Fibroblast of lung (primary cell): ENCODE data around the gene DLG5. TPM values are rescaled to one million over a fixed set of nuclear protein-coding genes. Genes with fewer than 3 reads are reported as not detected.

ENCODE experiments used
- DNase-seq, 2 donors: peaks; one replicate each; pipeline versions ENCODE4 v3.0.0 to v3.0.0-alpha.2; 2010; ENCODE audit warnings: low read depth in 2 of 2
- H2AFZ ChIP-seq: 2 replicates; pipeline ENCODE4 v1.5.1; 2012; ENCODE audit warnings: low read length, control low read depth, inconsistent platforms
- H3K27ac ChIP-seq: 2 replicates; pipeline ENCODE4 v1.5.1; 2011; ENCODE audit warnings: low read length, control low read depth; ENCODE audit not compliant: insufficient read depth
- H3K27me3 ChIP-seq: 2 replicates; pipeline ENCODE4 v1.5.1; 2011; ENCODE audit warnings: mild to moderate bottlenecking, low read length; ENCODE audit not compliant: control insufficient read depth, insufficient read depth
- H3K36me3 ChIP-seq: 2 replicates; pipeline ENCODE4 v1.5.1; 2011; ENCODE audit warnings: low read length; ENCODE audit not compliant: control insufficient read depth, insufficient read depth
- H3K4me1 ChIP-seq: 2 replicates; pipeline ENCODE4 v1.5.1; 2011; ENCODE audit warnings: low read length; ENCODE audit not compliant: control insufficient read depth, insufficient read depth; ENCODE audit errors: extremely low read depth
- H3K4me2 ChIP-seq: 2 replicates; pipeline ENCODE4 v1.5.1; 2011; ENCODE audit warnings: low read length, control low read depth; ENCODE audit not compliant: insufficient read depth; ENCODE audit errors: extremely low read depth
- H3K4me3 ChIP-seq, 4 experiments: fragments of 200-600 bp in 1 of 4; sonication (generic) in 1 of 4; replicated peaks in 1 of 4; 2 replicates each; pipeline ENCODE4 v1.5.1; 2011 to 2016; ENCODE audit warnings: low read length in 4 of 4, low read depth in 3 of 4, mild to moderate bottlenecking in 3 of 4, control low read depth in 2 of 4, inconsistent platforms in 1 of 4, mixed read lengths in 1 of 4; ENCODE audit not compliant: insufficient read depth in 1 of 4; ENCODE audit errors: control extremely low read depth in 1 of 4
- H3K79me2 ChIP-seq: 2 replicates; pipeline ENCODE4 v1.5.1; 2012; ENCODE audit warnings: mild to moderate bottlenecking, low read length, inconsistent platforms; ENCODE audit not compliant: control insufficient read depth, insufficient read depth
- H3K9ac ChIP-seq: 2 replicates; pipeline ENCODE4 v1.5.1; 2011; ENCODE audit warnings: mild to moderate bottlenecking, low read length, control low read depth; ENCODE audit not compliant: insufficient read depth
- H3K9me3 ChIP-seq: 2 replicates; pipeline ENCODE4 v1.5.1; 2012; ENCODE audit warnings: low read depth, low read length; ENCODE audit not compliant: control insufficient read depth, insufficient read depth
- H4K20me1 ChIP-seq: 2 replicates; pipeline ENCODE4 v1.5.1; 2011; ENCODE audit warnings: low read length; ENCODE audit not compliant: control insufficient read depth, insufficient read depth; ENCODE audit errors: extremely low read depth
- CTCF ChIP-seq, 2 donors: IDR thresholded peaks in 1 of 2; conservative IDR thresholded peaks in 1 of 2; 1 replicate in 1 of 2; 2 replicates in 1 of 2; pipeline ENCODE4 v1.5.1; 2011 to 2012; ENCODE audit warnings: low read length in 2 of 2, control low read depth in 1 of 2, inconsistent platforms in 1 of 2, low read depth in 1 of 2, mild to moderate bottlenecking in 1 of 2
- EZH2 ChIP-seq: IDR thresholded peaks from 2 replicates; pipeline ENCODE4 v1.5.1; 2012; ENCODE audit warnings: low read length, control low read depth, mild to moderate bottlenecking; ENCODE audit errors: missing control alignments
- polyA plus RNA-seq, 2 donors: library from polyadenylated mRNA; depleted of rRNA in 1 of 2; stranded (reverse) in 1 of 2; unstranded in 1 of 2; fragments of >200 nt; gene quantifications; 2 replicates each; pipeline ENCODE4 v1.2.1, GENCODE V29; 2011 to 2012; ENCODE audit warnings: missing spikeins in 1 of 2
- total RNA-seq: library from RNA; depleted of rRNA; stranded (reverse); fragments of >200 nt; gene quantifications from 2 replicates; pipeline ENCODE4 v1.2.1, GENCODE V29; 2014

DLG5 gene
- total and polyA plus RNA-seq, 2 donors (not counting 1 experiment from before 2014, with no cell fraction given) = 15.3 to 40.8 TPM

- Histone ChIP-seq H3K4me1 (no peaks in the 10 kb centered on the region), H3K9me3 (no peaks in the 10 kb centered on the region), H3K27me3 (no peaks in the 10 kb centered on the region), H3K36me3 (no peaks in the 10 kb centered on the region), H2AFZ (no peak overlapping the region), H4K20me1 (no peaks in the 10 kb centered on the region), H3K9ac (no peak overlapping the region), H3K4me3 (no peak overlapping the region), H3K79me2 (no peaks in the 10 kb centered on the region), H3K4me2 (no peak overlapping the region), H3K27ac (no peak overlapping the region)
- no peak for TF ChIP-seq CTCF (conservative IDR thresholded peaks at IDR 0.05 in 1 of 2, IDR thresholded peaks at IDR 0.05 in 1 of 2; ENCODE audit: low read depth in 1 of 2, low read length in 2 of 2)
- TF ChIP-seq EZH2 = no peak
- DNase-seq = no peak
Observed at GRCh38 chr10:77960829-77961329, 34.3 kb upstream of the DLG5 start.

GRCh38 chr10:77959887-77960455 is 33.4 kb upstream of the DLG5 start:
- Histone ChIP-seq H3K27me3 (peaks cover 4% of the 10 kb centered on the region), H3K4me1 (no peaks in the 10 kb centered on the region), H3K4me2 (no peak overlapping the region), H3K27ac (no peak overlapping the region), H3K9me3 (no peaks in the 10 kb centered on the region), H3K36me3 (no peaks in the 10 kb centered on the region), H4K20me1 (no peaks in the 10 kb centered on the region), H2AFZ (no peak overlapping the region), H3K79me2 (no peaks in the 10 kb centered on the region), H3K4me3 (no peak overlapping the region), H3K9ac (no peak overlapping the region)
- no peak for TF ChIP-seq CTCF (conservative IDR thresholded peaks at IDR 0.05 in 1 of 2, IDR thresholded peaks at IDR 0.05 in 1 of 2; ENCODE audit: low read depth in 1 of 2, low read length in 2 of 2)
- TF ChIP-seq EZH2 = no peak
- DNase-seq = no peak

- no peaks in the 10 kb centered on the region for H3K36me3 ChIP-seq
- H3K9me3 ChIP-seq = no peaks in the 10 kb centered on the region
- no peak overlapping the region for H2AFZ ChIP-seq
- H4K20me1 ChIP-seq = no peaks in the 10 kb centered on the region
- H3K27me3 ChIP-seq = peaks cover 4% of the 10 kb centered on the region
- H3K4me3 ChIP-seq = no peak overlapping the region
- H3K9ac ChIP-seq = no peak overlapping the region
- no peak for TF ChIP-seq EZH2
- no peak for TF ChIP-seq CTCF (conservative IDR thresholded peaks at IDR 0.05 in 1 of 2, IDR thresholded peaks at IDR 0.05 in 1 of 2; ENCODE audit: low read depth in 1 of 2, low read length in 2 of 2)
- peak in 1 of 2 donors; percentile 42 for DNase-seq
- H3K79me2 ChIP-seq = no peaks in the 10 kb centered on the region
- no peak overlapping the region for H3K4me2 ChIP-seq
- H3K27ac ChIP-seq = no peak overlapping the region
- no peaks in the 10 kb centered on the region for H3K4me1 ChIP-seq
Observed at GRCh38 chr10:77959384-77959783, 32.8 kb upstream of the DLG5 start.
